ENCODE results near the gene IST1.

The IST1 gene

DNA sequence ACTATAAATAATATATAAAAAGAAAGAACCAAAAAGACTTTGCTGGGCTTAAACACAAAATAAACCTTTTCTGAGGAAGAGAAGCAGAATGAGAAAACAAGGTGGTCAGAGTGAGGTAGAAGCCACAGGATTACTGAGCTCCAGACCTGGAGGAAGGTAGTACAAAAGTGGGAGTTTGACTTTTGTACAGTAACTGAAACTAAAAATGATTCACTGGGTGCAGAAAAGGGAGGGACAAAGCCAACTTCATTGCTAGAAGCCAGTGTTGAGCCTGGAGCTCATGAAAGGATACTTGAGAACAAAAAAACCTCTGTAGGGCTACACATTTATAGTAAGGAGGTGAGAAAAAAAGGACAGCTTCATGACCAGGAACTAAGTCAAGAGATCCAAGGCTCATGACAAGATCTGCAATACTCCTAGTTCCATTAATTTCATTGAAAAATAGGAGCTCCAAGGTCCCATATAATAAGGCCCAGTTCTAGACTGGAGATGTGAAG, 59.4 kb downstream of the IST1 start:
- no peak for DNase-seq
- intact Hi-C loops (cut with DNase I): no loop called here

DNA sequence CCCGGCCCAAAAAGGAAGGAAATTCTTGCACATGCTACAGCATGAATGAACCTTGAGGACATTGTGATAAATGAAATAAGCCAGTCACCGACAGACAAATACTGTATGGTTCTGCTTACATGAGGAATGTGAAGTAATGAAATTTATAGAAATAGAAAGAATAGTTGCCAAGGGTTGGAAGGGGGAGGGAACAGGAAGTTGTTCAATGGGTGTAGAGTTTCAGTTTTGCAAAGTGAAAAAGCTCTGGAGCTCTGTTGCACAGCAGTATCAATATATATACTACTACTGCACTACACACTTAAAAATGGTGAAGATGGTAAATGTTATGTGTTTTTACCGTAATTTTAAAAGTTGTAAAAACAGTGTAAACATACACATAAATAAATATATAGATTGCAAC, 61.2 kb downstream of the IST1 start:
- intact Hi-C loops (cut with DNase I): no loop called here
- DNase-seq: no peak

- DNase-seq: peak; percentile 79 to 97 (median 90)
- intact Hi-C loops (cut with DNase I): loop anchor here (2.0 kb wide), 1 partner anchor 79 kb away; no protein-coding TSS in a partner anchor
Measured at GRCh38 chr16:71961066-71962039, 66.0 kb downstream of the IST1 start.

DNA sequence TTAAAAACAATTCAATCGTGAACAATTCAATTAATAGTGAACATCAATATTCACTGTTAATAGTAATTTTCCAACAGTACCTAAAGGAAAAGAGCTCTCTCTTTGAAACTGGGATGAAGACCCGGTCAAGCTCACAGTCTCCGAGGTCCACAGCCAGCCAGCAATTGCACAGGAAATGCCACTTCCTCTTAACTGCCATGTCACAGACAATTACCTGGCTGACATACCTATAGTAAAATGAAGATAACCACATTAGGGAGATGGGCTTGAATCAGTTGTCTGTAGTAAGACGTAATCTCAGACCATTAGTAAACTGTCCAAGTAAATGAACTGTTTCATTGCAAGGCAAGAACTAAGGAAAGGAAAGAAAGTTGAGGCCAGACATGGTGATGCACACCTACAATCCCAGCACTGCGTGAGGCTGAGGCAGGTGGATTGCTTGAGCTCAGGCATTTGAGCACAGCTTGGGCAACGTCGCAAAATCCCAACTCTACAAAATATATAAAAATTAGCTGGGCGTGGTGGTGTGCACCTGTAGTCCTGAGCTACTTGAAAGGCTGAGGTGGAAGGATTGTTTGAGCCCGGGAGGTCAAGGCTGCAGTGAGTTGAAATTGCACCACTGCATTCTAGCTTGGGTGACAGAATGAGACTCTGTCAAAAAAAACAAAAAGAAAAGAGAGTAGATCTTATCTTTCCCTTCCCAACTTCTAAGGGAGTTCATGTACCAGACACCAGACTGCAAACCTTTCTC, 68.0 kb downstream of the IST1 start:
- intact Hi-C loops (cut with DNase I): no loop called here
- no peak for DNase-seq

- no peak for DNase-seq
- intact Hi-C loops (cut with DNase I): no loop called here
Measured at GRCh38 chr16:71965223-71965622, 69.9 kb downstream of the IST1 start.

- no peak for DNase-seq
- intact Hi-C loops (cut with DNase I): no loop called here
Measured at GRCh38 chr16:71966932-71967331, 71.6 kb downstream of the IST1 start.

DNA sequence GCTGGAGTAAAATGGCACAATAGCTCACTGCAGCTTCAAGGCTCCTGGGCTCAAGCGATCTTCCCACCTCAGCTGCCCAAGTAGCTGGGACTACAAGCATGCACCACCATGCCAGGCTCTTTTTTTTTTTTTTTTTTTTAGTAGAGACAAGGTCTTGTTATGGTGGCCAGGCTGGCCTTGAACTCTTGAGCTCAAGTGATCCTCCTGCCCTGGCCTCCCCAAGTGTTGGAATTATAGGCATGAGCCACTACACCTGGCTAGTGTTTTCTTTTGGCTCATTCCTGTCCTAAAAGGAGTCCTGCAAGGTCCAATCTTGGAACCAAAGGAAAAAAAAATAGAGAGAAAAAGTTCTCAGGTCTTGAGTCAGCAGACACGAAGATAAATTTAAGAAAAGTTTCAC, 74.0 kb downstream of the IST1 start:
- DNase-seq: no peak
- intact Hi-C loops (cut with DNase I): no loop called here

GRCh38 chr16:71971571-71971970, 76.2 kb downstream of the IST1 start:
- DNase-seq: no peak
- intact Hi-C loops (cut with DNase I): no loop called here

DNA sequence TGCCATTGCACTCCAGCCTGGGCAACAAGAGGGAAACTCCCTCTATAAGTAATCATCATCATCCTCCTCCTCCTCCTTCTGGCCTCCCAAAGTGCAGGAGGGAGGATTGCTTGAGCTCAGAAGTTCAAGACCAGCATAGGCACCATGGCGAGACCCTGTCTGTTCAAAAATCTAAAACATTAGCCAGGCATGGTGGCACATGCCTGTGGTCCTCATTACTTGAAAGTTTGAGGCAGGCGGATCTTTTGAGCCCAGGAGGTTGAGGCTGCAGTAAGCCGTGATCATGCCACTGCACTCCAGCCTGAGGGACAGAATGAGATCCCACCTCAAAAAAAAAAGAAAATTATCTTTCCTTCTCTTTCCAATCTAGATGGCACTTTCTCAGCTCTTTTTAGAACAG, 77.0 kb downstream of the IST1 start:
- intact Hi-C loops (cut with DNase I): no loop called here
- DNase-seq: no peak

- intact Hi-C loops (cut with DNase I): no loop called here
- no peak for DNase-seq
Measured at GRCh38 chr16:71973001-71973400, 77.7 kb downstream of the IST1 start.

GRCh38 chr16:71974068-71974818, 78.9 kb downstream of the IST1 start:
- no peak for DNase-seq
- intact Hi-C loops (cut with DNase I): no loop called here
